Ovary (tissue), 3 donors: ENCODE measurements around the gene IL24.

Experiments used
- CTCF ChIP-seq, 3 donors: fragments of 450-650 bp in 2 of 3; fragments of 200-600 bp in 1 of 3; IDR thresholded peaks; one replicate each; pipeline versions ENCODE4 v1.5.1 to v1.8.0; 2016 to 2022; ENCODE audit warnings: antibody characterized with exemption in 3 of 3, mild to moderate bottlenecking in 1 of 3
- EP300 ChIP-seq: sonication (generic); formaldehyde crosslinking; IDR thresholded peaks from one replicate; pipeline ENCODE4 v1.6.1; 2017; ENCODE audit warnings: antibody characterized with exemption
- donor health status: DM: no; HTN: no; CAD: no.

- no peak for TF ChIP-seq CTCF (IDR thresholded peaks at IDR 0.05)
- no peak for TF ChIP-seq EP300
These were observed 36.2 kb downstream of the IL24 start for GRCh38 chr1:206933333-206933945.
